ENCODE data around the gene NXPH3. TPM values are rescaled to one million over a fixed set of nuclear protein-coding genes. Genes with fewer than 3 reads are reported as not detected.

Gene NXPH3
- polyA plus RNA-seq, 1 of the 3 experiments (the other 2 are of a cell fraction), result 0.30 TPM

DNA sequence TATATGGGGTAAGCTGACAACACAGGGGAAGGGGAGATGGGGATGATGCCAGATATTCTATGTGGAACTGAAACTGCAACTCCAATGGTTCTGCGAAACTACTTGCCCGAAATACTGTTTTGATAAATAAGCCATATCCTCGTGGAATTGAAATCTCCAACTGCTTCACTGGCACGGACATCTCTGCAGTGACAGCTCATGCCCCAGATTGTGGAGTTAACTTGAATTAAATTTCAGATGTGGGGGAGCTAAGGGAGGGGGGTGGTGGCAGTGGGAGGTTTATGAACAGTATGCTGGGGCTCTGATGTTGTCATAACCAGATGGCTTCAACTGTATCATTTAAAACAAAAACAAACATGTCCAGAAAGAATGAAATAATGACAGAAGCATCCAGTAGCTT, 21.8 kb downstream of the NXPH3 start:
- H3K79me2 ChIP-seq (ENCODE audit: insufficient read depth), result no peaks in the 10 kb centered on the region
- no peak for DNase-seq
- TF ChIP-seq FOSL2 (IDR thresholded peaks at IDR 0.05; ENCODE audit: borderline replicate concordance, low read depth) (no peak), RCOR1 (IDR thresholded peaks at IDR 0.05; ENCODE audit: low read length) (no peak), RAD21 (IDR thresholded peaks at IDR 0.05; ENCODE audit: low read length) (no peak), TAF1 (IDR thresholded peaks at IDR 0.05; ENCODE audit: borderline replicate concordance, low read depth, low read length) (no peak), MXI1 (IDR thresholded peaks at IDR 0.05; ENCODE audit: low read depth, low read length) (no peak), GABPA (IDR thresholded peaks at IDR 0.05; ENCODE audit: low read depth) (no peak)
- TF ChIP-seq, protein P1, sequence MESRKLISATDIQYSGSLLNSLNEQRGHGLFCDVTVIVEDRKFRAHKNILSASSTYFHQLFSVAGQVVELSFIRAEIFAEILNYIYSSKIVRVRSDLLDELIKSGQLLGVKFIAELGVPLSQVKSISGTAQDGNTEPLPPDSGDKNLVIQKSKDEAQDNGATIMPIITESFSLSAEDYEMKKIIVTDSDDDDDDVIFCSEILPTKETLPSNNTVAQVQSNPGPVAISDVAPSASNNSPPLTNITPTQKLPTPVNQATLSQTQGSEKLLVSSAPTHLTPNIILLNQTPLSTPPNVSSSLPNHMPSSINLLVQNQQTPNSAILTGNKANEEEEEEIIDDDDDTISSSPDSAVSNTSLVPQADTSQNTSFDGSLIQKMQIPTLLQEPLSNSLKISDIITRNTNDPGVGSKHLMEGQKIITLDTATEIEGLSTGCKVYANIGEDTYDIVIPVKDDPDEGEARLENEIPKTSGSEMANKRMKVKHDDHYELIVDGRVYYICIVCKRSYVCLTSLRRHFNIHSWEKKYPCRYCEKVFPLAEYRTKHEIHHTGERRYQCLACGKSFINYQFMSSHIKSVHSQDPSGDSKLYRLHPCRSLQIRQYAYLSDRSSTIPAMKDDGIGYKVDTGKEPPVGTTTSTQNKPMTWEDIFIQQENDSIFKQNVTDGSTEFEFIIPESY (IDR thresholded peaks at IDR 0.05; ENCODE audit: borderline replicate concordance, low read depth), result no peak
- TF ChIP-seq, protein P2, sequence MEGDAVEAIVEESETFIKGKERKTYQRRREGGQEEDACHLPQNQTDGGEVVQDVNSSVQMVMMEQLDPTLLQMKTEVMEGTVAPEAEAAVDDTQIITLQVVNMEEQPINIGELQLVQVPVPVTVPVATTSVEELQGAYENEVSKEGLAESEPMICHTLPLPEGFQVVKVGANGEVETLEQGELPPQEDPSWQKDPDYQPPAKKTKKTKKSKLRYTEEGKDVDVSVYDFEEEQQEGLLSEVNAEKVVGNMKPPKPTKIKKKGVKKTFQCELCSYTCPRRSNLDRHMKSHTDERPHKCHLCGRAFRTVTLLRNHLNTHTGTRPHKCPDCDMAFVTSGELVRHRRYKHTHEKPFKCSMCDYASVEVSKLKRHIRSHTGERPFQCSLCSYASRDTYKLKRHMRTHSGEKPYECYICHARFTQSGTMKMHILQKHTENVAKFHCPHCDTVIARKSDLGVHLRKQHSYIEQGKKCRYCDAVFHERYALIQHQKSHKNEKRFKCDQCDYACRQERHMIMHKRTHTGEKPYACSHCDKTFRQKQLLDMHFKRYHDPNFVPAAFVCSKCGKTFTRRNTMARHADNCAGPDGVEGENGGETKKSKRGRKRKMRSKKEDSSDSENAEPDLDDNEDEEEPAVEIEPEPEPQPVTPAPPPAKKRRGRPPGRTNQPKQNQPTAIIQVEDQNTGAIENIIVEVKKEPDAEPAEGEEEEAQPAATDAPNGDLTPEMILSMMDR (IDR thresholded peaks at IDR 0.05), result no peak
- TF ChIP-seq, protein P3, sequence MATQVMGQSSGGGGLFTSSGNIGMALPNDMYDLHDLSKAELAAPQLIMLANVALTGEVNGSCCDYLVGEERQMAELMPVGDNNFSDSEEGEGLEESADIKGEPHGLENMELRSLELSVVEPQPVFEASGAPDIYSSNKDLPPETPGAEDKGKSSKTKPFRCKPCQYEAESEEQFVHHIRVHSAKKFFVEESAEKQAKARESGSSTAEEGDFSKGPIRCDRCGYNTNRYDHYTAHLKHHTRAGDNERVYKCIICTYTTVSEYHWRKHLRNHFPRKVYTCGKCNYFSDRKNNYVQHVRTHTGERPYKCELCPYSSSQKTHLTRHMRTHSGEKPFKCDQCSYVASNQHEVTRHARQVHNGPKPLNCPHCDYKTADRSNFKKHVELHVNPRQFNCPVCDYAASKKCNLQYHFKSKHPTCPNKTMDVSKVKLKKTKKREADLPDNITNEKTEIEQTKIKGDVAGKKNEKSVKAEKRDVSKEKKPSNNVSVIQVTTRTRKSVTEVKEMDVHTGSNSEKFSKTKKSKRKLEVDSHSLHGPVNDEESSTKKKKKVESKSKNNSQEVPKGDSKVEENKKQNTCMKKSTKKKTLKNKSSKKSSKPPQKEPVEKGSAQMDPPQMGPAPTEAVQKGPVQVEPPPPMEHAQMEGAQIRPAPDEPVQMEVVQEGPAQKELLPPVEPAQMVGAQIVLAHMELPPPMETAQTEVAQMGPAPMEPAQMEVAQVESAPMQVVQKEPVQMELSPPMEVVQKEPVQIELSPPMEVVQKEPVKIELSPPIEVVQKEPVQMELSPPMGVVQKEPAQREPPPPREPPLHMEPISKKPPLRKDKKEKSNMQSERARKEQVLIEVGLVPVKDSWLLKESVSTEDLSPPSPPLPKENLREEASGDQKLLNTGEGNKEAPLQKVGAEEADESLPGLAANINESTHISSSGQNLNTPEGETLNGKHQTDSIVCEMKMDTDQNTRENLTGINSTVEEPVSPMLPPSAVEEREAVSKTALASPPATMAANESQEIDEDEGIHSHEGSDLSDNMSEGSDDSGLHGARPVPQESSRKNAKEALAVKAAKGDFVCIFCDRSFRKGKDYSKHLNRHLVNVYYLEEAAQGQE (IDR thresholded peaks at IDR 0.05; ENCODE audit: low read depth, low read length), result no peak
- no peak overlapping the region for H3K4me3 ChIP-seq (ENCODE audit: low read depth in 2 of 2, low read length in 1 of 2)
- no peak overlapping the region for H3K4me2 ChIP-seq
- no peaks in the 10 kb centered on the region; a peak in 1 of 4 replicates for H3K4me1 ChIP-seq (ENCODE audit: control insufficient read depth in 1 of 2, insufficient read depth in 2 of 2, low read depth in 1 of 2, low read length in 1 of 2)
- H3K9me3 ChIP-seq, result no peaks in the 10 kb centered on the region
- peaks cover 71 to 76% of the 10 kb centered on the region in 2 experiments for H3K36me3 ChIP-seq (replicated peaks in 1 of 2; ENCODE audit: control insufficient read depth in 1 of 2, insufficient read depth in 2 of 2, low read length in 1 of 2)
- H2AFZ ChIP-seq (ENCODE audit: low read depth), result no peak overlapping the region
- POLR2A ChIA-PET, result no interaction called here
- no peaks in the 10 kb centered on the region for H3K27me3 ChIP-seq (ENCODE audit: insufficient read depth)
- no peaks in the 10 kb centered on the region for H3K9me2 ChIP-seq
- no peak overlapping the region for H3K27ac ChIP-seq (ENCODE audit: low read depth in 2 of 2, low read length in 1 of 2)
- H4K20me1 ChIP-seq (ENCODE audit: insufficient read depth), result no peaks in the 10 kb centered on the region
- WGBS (ENCODE audit: low lambda C conversion rate), result 95% methylated on average over 4 of the region's 4 CpGs
- CTCF ChIA-PET, result interaction anchor here (0.7 to 48.9 kb wide), 11 partner anchors 9 to 401 kb away, joined by 3 to 2107 read pairs (median 4); partner anchors contain the start of genes NXPH3, SLC35B1 and SPOP
- no peak overlapping the region for H3K9ac ChIP-seq
- H3F3A ChIP-seq (replicated peaks; ENCODE audit: insufficient read depth), result peaks cover 3% of the 10 kb centered on the region

All from SK-N-SH (cell line).